GM15510 (cell line): ENCODE measurements around the gene IRF2BP1.

Experiments used
- POLR2A ChIP-seq: IDR thresholded peaks from 3 replicates; pipeline ENCODE4 v1.6.1; 2011; ENCODE audit warnings: borderline replicate concordance; ENCODE audit not compliant: insufficient read length; ENCODE audit errors: extremely low read depth

IRF2BP1 gene, protein sequence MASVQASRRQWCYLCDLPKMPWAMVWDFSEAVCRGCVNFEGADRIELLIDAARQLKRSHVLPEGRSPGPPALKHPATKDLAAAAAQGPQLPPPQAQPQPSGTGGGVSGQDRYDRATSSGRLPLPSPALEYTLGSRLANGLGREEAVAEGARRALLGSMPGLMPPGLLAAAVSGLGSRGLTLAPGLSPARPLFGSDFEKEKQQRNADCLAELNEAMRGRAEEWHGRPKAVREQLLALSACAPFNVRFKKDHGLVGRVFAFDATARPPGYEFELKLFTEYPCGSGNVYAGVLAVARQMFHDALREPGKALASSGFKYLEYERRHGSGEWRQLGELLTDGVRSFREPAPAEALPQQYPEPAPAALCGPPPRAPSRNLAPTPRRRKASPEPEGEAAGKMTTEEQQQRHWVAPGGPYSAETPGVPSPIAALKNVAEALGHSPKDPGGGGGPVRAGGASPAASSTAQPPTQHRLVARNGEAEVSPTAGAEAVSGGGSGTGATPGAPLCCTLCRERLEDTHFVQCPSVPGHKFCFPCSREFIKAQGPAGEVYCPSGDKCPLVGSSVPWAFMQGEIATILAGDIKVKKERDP

DNA sequence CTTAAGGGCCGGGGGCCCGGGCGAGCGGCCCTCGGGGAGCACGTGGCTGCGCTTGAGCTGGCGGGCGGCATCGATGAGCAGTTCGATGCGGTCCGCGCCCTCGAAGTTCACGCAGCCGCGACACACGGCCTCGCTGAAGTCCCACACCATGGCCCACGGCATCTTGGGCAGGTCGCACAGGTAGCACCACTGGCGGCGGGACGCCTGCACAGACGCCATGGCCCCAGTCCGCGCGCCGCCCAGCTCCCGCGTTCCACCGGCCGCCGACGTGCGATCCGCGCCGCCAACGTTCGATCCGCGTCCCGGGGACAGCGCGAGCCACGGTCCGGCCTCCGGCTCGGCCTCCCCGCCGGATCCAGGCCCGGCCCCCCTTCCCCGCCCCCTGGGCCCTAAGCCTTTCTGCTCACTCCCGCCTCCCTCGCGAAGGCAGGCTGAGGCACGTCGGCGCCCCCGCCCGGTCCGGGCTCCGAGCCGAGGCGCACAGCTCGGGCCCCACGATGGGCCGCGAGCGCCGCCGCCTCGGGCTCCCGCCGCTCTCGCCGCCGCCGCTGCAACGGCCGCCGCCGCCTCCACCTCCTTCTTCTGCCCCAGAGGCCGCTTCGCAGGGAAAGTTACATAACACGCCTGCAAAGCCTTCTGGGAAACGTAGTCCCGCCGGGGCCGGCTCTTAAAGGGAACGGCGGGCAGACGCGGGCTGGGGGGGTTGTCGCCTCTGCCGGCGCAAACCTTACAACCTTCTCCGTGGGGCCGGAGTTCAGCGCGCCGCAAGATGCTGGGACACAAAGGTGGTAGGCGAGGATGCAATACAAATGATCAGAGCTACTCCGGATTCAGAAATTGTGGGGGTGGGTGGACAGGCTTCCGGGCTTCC lies at the start of gene IRF2BP1:
Gene IRF2BP1, minus strand, starts transcription at position 586 of the 871 bp plus-strand sequence. Its CDS starts 367 bp downstream, at position 219.
- peak; percentile 74 for TF ChIP-seq POLR2A

DNA sequence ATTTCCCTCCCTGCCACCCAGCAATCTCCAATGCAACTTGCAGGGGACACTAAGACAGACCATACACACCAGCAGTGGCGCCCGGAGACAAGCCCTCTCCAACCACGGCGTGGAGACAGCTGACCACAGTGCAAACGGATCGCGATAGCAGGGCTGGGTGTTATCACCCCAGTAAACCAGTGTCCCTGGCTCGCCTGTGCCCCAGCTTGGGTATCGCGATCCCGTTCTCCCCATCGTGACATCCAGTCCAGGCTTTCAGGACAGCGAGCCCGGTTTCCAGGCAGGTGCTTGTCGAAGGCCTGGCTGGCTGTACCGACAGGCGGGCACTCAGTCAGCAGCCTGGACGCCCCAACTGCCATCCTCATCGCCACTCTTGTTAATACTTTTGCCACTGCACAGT lies 49.3 kb upstream of the IRF2BP1 start:
- no peak for TF ChIP-seq POLR2A

DNA sequence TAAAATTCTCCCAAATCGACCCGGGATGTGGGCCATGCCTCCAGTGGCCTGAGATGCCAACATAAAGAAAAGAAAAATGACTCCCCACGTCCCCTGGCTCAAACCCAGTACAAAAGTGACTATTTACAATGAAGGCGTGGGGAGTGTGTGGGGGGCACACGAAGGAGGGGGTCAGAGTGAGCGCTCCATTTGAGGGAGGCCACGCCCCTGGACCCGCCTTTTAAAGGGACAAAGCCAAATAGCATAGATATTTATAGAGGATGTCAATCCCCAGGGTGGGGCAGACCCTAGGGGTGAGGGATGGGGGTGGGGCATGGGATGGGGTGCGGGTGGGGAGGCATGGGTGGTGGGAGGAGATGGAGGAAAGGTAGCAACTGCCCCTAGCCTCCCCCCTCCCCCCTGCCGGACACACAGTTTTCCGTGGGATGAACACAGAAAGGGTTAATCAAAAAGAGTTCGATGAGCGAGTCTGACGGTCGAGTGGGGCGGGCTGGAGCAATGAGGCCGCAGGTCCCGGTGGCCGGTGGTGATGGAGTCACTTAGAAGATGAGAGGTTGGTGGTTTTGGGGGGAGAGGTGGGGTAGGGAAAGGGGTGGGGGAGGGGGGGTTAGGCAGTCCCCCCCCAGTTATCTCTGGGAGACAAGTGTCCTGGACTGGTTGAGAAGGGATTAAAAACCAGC lies 48.8 kb upstream of the IRF2BP1 start:
- TF ChIP-seq POLR2A: no peak

DNA sequence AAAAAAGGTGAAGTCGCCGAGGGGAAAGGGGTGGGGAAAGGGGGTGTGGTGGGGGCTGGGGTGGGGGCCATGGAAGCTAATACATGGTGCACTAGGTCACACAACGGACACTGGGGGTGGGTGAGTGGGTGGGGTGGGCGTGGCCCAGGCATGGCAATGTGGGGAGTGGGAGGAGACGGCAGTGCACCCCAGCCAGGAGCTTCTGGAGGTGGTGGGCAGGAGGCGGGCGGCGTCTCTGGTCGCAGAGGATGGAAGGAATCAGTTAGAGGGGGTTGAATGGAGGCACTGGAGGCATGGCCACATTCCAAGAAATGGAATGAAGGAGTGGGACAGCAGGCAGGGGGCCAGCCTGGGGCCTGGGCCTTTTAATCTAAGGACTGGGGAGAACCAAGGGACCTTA lies 47.8 kb upstream of the IRF2BP1 start:
- no peak for TF ChIP-seq POLR2A

DNA sequence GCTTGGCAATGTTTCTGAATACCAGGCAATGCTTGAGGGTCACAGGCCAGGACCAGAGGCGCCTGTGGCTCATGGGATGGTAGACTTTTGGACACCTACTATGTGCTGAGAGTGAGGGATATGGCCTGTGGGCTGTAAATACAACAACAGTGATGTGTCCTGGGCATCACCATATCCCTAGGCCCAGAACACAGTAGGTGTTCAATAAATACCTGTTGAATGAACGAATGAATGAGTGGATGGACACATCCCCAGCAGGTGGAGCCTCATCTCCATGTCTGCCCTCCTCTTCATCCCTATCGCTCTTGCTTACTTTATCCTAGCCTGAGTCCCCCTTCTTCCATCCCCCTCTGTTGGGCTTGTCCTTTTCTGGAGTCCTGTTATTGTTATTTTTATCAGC lies 45.1 kb upstream of the IRF2BP1 start:
- TF ChIP-seq POLR2A: no peak

DNA sequence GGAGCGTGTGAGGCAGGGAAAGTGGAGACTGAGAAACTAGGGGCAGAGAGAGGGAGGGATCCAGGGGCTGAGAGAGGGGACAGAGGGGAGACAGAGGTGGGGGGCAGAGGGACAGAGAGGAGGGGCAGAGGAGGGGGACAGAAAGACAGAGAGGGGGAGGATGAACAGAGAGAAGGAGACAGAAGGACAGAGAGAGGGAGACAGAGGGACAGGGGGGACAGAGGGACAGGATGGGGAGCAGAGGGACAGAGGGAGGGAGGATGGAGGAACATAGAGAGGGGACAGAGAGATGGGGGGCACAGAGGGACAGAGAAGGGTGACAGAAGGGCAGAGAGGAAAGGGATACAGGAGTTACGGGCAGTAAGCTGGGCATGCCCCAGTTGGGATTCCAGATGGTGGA lies 43.3 kb upstream of the IRF2BP1 start:
- TF ChIP-seq POLR2A: no peak

DNA sequence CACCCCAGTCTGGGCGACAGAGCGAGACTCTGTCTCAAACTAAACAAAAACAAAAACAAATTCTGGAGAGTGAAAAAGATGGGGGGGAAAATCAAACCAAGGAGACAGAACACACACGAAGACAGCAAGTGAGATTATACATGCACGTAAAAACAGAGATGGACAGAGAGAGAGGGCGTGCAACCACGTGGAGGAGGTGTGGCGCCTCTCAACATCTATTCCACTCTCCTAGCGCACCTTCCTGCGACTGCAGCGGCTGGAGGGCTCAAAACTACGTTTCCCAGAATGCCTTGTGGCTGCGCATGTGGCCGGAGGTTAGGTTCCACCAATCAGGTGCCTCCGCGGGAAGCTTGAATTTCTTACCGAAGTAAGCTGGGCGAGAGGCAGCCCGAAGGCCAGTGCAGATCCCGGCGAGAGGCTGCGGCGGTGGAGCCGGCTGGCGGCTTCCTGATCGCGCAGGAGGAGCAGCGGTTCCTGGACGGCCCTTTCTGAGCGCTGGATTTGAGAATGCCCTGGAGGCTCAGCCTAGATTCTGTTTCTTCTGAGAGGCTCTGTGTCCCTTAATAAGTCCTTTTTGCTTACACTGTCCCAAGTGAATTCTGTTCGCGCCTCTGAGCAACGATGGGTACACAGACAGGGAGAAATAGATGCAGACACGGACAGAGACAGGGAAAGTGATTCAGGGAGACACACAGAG lies 41.8 kb upstream of the IRF2BP1 start:
- TF ChIP-seq POLR2A: peak; percentile 64

DNA sequence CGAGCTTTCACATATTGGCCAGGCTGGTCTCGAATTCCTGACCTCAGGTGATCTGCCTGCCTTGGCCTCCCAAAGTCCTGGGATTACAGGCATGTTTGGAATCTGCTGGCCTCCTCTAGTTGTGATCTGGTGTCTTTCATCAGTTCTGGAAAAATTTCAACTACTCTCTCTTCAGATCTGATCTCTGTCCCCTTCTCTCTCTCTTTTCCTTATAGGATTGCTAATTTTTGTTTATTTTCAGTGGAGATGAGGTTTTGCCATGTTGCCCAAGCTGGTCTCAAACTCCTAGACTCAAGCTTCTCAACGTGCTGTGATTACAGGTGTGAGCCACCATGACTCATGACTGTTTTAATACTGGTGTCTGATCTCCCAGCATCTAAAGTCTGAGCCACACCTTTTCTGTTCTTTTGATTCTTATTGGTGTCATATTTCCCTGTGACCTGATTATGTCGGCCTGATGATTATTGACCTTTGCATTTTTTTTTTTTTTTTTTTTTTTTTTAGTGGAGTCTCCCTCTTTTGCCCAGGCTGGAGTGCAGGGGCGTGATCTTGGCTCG lies 39.0 kb upstream of the IRF2BP1 start:
- no peak for TF ChIP-seq POLR2A

DNA sequence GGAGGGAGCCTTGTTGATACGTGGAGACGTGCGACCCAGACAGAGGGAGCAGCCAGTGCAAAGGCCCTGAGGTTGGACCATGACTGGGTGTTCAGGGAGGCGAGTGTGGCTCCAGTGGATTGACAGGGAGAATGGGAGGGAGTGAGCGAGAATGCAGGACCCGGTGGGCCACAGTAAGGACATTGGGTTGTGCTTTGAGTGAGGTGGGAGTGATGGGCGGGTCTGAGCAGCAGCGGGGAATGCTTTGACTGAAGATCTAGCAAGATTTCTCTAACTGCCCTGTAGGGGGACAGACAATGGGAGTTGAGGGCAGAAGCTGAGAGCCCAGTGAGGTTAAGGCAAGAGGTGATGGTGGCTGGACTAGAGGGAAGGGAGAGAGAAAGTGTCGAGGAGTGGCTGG lies 36.3 kb upstream of the IRF2BP1 start:
- TF ChIP-seq POLR2A: no peak

DNA sequence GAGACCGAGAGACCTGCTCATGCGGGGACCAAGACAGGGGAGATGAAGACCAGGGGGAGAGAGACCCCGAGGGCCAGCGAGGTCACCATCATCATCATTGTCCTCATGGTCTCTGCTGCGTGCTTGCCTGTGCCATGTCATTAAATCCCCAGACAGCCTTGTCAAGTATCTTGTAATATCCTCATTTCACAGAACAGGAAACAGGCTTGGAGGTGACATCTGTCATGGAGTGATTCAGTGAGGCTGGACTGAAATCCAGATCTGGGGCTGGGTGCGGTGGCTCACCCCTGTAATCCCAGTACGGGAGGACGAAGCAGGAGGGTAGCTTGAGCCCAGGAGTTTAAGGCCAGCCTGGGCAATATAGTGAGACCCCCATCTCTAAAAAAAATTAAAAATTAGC lies 34.5 kb upstream of the IRF2BP1 start:
- TF ChIP-seq POLR2A: no peak

DNA sequence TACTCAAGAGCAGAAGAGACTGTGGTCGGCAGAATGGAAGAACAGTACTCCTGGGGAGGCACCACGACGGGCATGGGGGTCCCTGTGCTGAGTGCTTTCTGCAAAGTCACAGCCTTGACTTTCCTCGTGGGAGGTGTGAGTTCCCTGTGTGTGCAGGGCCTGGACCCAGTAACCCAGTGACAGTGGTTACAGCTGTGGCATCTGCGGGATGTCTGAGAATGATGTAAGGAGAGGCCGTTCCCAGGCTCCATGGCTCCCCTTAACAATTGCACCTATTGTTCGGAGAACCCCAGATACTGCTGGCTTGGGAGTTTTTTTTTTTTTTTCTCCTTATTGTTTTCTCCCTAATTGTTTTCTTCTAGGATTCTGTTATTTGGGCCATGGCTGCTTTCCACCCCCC lies 33.7 kb upstream of the IRF2BP1 start:
- TF ChIP-seq POLR2A: no peak

DNA sequence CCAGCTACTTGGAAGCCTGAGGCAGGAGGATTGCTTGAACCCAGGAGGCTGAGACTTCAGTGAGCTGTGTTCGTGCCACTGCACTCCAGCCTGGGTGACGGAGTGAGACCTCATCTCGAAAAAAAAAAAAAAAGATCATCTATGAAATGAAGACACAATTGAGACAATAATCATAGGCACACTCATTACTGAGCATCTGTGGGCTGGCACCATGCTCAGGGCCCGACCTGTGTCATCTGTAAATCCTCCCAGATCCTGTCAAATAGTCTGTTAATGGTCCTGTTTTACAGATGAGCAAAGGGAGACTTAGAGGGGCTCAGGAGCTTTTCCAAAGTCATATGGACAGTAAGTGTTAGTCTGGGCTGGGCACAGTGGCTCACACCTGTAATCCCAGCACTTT lies 32.8 kb upstream of the IRF2BP1 start:
- TF ChIP-seq POLR2A: no peak

DNA sequence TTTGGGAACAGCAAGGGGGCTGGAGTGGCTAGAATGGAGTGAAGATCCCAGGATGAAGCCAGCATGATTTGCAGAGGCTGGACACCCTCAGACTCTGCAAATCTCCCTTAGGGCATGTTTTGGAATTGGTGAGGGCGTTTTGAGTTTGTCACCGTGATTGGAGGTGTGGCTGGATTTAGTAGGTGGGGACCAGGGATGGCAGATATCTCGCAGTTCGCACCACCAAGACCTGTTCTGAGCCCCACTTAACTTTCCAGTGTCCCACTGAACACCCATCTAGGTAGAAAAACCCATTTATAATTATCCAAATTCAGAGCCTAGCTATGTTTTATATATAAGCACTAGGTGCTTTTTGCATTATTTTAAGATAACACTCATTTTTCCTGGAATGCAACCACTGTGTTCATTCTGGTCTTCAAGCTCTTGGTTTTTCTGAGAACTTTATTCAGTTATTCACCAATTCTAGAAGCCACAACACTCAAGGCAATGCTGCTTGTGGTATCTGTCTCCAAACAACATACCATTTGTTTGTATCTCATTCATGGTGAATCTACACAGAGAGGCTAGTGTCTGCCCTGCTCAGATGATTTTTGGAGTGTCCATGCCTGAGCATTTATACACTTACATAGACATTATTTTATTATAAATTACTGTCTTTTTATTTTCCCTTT lies 31.6 kb upstream of the IRF2BP1 start:
- no peak for TF ChIP-seq POLR2A
